Bone marrow (tissue), 2 donors: ENCODE measurements around the gene MAPK8IP1.
"Not testable (repeated sequence)": the region's sequence is repeated elsewhere in the genome, so short reads cannot be mapped to it uniquely, and the experiment has no call there.

ENCODE experiments used
- DNase-seq, 2 donors: peaks; one replicate each; lab custom pipeline; 2025; lab: John Stamatoyannopoulos, UW

The MAPK8IP1 gene

GRCh38 chr11:45885274-45885920, at the start of gene MAPK8IP1:
Gene MAPK8IP1, plus strand, starts transcription at chr11:45885651. Its CDS starts 170 bp downstream, at chr11:45885821.
- peak in 1 of 2 donors; percentile 34 for DNase-seq

- no peak for DNase-seq
Measured at GRCh38 chr11:45839204-45839603, 46.2 kb upstream of the MAPK8IP1 start.

DNA sequence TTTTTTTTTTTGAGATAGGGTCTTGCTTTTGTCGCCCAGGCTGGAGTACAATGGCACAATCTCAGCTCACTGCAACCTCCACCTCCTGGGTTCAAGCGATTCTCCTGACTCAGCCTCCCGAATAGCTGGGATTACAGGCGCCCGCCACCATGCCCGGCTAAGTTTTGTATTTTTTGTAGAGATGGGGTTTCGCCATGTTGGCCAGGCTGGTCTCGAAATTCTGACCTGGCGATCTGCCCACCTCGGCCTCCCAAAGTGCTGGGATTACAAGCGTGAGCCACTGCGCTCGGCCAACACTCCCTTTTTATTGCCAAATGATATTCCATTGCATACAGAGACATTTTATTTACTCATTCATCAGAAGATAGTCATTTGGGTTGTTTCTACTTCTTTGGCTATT, 45.2 kb upstream of the MAPK8IP1 start:
- DNase-seq, result not testable (repeated sequence)

DNA sequence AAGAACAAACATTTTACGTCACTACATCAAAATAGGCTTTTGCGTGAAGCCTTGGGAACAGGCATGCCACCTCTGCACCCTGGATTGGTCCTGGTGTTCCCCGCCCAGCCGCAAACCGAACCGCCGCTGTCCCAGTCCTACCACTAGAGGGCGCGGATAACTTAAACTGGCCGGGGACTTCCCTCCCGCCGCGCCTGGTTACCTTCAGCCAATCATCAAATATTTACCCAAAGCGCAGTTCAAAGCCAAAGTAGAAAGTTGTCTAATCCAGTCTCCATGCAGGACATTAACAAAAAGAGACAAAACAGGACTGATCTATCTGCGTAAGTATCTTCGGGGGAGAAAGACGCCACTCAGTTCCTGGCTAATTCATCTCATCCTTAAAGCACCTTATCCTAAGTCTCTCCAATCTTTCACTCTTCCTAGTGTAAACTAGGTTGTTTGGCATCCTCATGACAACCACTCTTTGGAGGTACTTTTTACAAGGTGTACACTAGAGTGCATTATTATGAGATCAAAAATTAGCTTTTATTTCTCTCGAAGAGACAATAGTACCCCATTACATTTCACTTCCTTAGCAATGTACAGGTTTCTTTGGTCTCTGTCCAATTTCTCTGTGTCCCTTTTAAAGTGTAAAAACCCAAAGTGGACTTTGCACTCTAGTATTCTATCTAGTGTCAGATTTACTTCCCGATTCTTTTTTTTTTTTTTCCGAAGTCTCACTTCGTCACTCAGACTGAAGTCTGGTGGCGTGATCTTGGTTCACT, 42.1 kb upstream of the MAPK8IP1 start:
- peak; percentile 44 to 70 for DNase-seq

GRCh38 chr11:45844822-45845578, 40.5 kb upstream of the MAPK8IP1 start:
- DNase-seq, result no peak

GRCh38 chr11:45846174-45846675, 39.2 kb upstream of the MAPK8IP1 start:
- DNase-seq, result no peak

DNA sequence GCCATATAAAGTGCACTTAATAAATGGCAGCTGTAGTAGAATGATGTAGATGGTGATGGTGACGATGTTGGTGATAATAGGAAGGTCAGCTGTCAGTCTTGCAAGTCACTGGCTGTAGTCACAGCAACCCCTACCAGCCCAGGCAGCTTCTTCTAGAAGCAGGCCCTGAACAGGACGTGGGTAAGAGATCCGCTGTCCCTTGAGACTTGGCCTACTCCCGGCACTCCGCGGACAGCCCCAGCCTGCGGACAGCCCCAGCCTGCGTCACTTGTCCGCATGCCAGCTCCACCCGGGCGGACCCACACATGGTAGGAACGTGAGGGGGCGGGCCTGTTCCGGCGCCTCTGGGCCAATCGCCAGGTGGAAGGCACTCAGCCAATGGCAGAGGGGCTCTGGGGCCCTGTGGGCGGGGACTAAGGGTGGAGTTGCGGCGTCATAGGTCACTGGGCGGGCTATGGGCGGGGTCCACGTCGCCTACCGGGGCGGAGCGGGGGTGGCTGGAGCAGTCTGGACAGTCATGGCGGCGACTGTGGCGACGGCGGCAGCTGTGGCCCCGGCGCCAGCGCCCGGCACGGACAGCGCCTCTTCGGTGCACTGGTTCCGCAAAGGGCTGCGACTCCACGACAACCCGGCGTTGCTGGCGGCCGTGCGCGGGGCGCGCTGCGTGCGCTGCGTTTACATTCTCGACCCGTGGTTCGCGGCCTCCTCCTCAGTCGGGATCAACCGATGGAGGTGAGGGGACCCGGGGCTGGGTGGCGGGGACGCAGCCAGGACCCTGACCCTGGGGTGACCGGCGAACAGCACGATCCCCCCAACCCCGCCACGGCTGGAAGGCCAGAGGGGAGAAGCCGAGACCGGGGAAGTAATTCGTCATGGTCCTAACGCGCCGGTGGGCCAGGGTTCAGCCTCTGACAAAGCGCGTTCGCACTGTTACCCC, 38.2 kb upstream of the MAPK8IP1 start, which contains the start of gene CRY2:
CRY2 (plus strand) TSS at position 502 of the 937 bp plus-strand sequence; CDS start at position 518, 16 bp downstream.
- peak; percentile 89 to 98 for DNase-seq

GRCh38 chr11:45847911-45848316, 37.5 kb upstream of the MAPK8IP1 start:
- DNase-seq, result no peak

DNA sequence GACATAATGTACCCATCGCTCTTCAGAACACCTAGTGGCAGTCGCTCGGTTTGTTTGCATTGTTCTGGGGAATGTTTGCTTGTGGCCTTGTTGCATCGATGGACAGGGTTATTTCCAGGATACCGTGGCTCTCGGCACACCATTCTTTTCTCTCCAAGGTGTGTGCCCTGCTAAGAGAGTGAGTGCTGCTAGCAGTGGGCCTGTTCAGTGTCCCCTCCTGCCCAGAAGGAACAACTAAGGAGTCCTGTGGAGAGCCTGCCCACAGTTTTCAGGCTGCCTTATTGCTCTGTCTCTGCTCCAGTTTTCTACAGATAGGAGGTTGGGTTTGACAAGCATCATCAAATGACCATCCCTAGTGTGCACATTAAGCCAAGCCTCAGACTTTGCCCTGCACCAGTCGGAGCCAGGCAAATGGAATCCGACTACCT, 36.8 kb upstream of the MAPK8IP1 start:
- no peak for DNase-seq

GRCh38 chr11:45850446-45850845, 35.0 kb upstream of the MAPK8IP1 start:
- DNase-seq, result no peak

DNA sequence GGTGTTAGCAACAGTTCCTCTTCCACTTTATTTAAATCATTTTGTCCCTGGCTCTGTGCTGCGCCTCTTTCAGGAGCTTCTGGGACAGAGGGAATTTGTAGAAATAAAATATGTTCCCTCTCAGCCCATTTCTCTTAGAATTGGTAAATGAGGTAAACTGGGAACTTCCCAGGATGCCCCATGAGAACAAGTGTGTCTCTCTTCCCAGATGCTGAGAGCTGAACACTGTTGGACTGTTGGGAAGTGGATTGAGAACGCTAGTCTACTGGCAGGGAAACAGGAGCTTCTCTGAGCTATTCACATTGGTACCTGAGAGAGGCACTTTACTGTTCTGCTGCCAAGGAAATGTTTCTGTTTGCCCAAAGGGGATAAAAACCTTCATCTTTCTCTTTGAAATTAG, 34.2 kb upstream of the MAPK8IP1 start:
- DNase-seq, result no peak

- no peak for DNase-seq
Measured at GRCh38 chr11:45852018-45852711, 33.3 kb upstream of the MAPK8IP1 start.

DNA sequence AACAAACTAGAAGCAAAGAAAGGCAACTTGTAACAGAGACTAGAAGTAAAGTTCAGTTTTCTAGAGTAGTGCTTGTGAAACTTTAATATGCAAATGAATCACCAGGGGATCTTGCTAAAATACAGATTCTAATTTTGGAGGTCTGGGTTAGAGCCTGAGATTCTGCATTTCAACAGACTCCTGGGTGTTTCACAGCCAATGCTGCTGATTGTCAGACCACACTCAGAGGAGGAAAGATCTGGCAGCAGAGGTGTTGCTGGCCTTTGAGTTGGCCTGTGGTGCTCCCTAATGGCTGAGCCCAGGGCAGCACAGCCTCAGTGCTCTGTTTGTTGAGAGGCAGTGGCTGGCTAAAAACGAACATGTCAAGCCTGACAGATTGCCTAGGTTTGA, 32.7 kb upstream of the MAPK8IP1 start:
- DNase-seq, result no peak

DNA sequence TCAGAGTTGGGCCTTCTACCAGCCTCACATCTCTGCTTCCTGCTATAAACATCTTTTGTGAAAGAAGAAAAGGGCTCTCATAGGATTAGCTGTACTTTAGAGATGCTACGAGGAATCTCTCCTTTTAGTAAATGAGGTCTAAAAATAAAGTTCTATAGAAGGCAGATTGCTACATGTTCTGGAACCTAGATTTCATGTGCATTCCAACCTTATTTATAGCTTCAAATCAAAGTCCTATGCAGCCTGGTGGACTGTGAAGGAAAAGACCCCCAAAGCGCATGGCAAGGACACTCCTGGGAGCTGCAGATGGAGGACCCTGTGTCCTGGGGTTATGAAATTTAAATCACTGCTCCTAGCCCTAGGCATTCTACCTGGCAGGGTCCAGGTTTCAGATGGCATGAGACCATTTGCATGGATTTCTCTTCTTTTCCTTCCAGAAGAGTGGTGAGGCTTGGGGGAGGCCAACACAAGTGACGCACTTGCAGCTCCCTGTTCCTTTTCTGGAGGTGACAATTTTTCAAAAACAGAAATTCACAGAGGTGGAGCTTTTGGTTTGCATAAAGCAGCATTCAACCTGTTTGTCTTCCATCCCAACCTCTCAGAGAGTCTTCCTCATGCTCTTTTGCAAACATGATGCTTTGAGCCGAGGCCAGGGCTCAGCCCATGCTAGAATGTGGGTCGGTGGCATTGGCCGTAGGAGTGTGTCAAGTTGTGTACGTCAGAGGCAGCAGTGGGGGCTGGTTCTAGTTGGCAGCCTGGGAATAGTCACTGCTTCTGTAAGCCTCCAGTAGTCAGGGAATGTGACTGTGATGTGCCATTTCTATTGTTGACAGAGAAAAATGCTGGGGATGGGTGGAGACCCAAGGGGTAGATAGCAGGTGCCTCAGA, 31.9 kb upstream of the MAPK8IP1 start:
- DNase-seq, result no peak

- no peak for DNase-seq
Measured at GRCh38 chr11:45855308-45855707, 30.1 kb upstream of the MAPK8IP1 start.

- DNase-seq, result no peak
Measured at GRCh38 chr11:45856044-45856468, 29.4 kb upstream of the MAPK8IP1 start.

DNA sequence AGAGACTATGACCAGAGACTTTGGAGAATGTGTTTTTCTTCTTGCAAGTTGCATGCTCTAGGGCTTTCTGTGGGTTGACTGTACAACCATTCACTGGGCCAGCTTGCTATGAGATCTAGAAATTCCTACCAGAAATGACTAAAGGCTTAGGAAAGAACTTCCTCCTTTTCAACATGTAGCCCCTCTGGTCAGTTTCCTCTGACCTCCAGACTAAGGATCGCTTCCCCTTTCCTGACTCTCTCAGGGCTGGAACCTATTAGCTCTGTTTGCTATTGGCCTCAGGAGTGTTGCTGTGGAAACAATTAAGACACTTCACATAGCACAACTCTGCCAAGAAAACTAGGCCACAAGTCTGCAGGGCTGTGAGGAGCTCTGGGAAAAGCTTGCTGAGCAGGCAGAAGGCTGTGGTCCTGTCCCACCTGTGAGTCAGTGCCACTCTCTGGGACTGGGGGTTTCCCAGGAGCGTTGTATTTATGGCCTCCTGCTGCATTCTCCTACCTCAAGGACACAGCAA, 27.4 kb upstream of the MAPK8IP1 start:
- DNase-seq, result peak in 1 of 2 donors; percentile 9

DNA sequence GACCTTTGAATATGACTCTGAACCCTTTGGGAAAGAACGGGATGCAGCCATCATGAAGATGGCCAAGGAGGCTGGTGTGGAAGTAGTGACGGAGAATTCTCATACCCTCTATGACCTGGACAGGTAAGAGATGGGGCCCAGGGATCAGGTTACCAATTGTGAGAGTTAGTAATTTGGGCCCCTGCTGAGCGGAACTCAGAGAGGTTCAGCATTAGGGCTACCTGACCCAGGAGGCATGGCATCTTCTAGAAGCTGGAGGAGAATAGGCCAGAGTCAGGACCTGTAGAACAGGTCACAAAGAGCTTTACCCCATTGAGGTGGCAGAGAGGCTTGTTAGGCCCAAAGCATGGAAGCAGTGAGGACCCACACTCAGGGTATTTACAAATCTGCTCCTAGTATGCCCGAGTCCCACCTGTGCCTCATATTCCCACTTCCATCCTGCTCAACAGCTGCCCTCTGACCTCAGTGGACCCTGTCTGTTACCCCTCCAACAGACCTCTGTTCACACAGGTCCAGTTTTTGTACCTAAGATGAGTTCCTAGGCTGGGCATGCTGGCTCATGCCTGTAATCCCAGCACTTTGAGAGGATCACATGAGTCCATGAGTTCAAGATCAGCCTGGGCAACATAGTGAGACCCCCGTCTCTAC, 26.6 kb upstream of the MAPK8IP1 start:
- DNase-seq, result no peak

DNA sequence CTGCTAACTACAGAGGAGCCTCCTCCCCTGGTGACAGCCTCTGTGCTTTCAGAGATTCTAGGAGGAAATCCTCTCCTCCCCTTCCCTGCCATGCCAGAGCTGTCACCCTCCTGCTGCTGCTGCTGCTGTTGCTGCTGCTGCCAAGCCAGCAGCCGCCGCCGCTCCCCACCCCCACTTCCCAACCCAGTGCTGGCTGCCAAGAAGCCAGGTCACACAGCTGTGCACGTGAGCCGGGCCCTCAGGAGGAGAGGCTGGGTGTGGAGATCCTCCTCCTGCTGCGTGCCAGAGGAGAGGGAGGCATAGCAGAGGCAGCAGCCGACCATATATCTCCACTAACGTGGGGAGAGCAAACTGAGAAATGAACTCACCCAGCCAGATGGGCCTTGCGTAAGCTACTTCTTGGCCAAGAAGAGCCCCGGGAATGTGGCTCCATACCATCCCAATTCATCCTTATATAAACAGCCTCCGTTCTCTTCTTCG, 25.8 kb upstream of the MAPK8IP1 start:
- no peak for DNase-seq
